DND-41 (cell line): ENCODE measurements around the gene ESYT3.
"Not testable (repeated sequence)": the region's sequence is repeated elsewhere in the genome, so short reads cannot be mapped to it uniquely, and the experiment has no call there.

Experiments used
- ATAC-seq: fragments of 200-7000 bp; cut with Tn5 transposase; 3 replicates; pipeline ENCODE4 v1.9.1; 2021; ENCODE audit warnings: low read depth; ENCODE audit not compliant: insufficient read depth
- DNase-seq: peaks from one replicate; pipeline ENCODE4 v3.0.0-alpha.2; 2020
- H2AFZ ChIP-seq: 2 replicates; pipeline ENCODE4 v1.6.0; 2012; ENCODE audit warnings: low read depth, low read length
- H3K27ac ChIP-seq: 2 replicates; pipeline ENCODE4 v1.5.1; 2012; ENCODE audit warnings: low read length, inconsistent platforms
- H3K27me3 ChIP-seq: fragments of 200-600 bp; sonication (generic); 2 replicates; pipeline ENCODE4 v1.6.0; 2012; ENCODE audit warnings: low read length, mild to moderate bottlenecking, inconsistent platforms; ENCODE audit not compliant: insufficient read depth, poor library complexity
- H3K36me3 ChIP-seq: 2 replicates; pipeline ENCODE4 v1.5.1; 2012; ENCODE audit warnings: low read length, inconsistent platforms; ENCODE audit not compliant: insufficient read depth
- H3K4me1 ChIP-seq: 2 replicates; pipeline ENCODE4 v1.5.1; 2012; ENCODE audit warnings: mild to moderate bottlenecking, low read length; ENCODE audit not compliant: insufficient read depth
- H3K4me2 ChIP-seq: 2 replicates; pipeline ENCODE4 v1.6.0; 2012; ENCODE audit warnings: mild to moderate bottlenecking, moderate library complexity, low read length, inconsistent platforms; ENCODE audit not compliant: insufficient read depth
- H3K4me3 ChIP-seq, 2 experiments: fragments of 200-600 bp in 1 of 2; shearing (Covaris generic) in 1 of 2; 2 replicates each; pipeline ENCODE4 v1.5.1; 2012 to 2016; ENCODE audit warnings: inconsistent platforms in 2 of 2, low read length in 2 of 2, mild to moderate bottlenecking in 2 of 2, low read depth in 1 of 2, moderate library complexity in 1 of 2
- H3K79me2 ChIP-seq: 2 replicates; pipeline ENCODE4 v1.6.0; 2012; ENCODE audit warnings: low read length, inconsistent platforms; ENCODE audit not compliant: insufficient read depth
- H3K9ac ChIP-seq: 2 replicates; pipeline ENCODE4 v1.6.0; 2012; ENCODE audit warnings: low read depth, mild to moderate bottlenecking, inconsistent platforms, low read length, moderate library complexity
- H3K9me3 ChIP-seq: 2 replicates; pipeline ENCODE4 v1.5.1; 2012; ENCODE audit warnings: low read length, moderate library complexity, mild to moderate bottlenecking, inconsistent platforms; ENCODE audit not compliant: insufficient read depth, severe bottlenecking
- H4K20me1 ChIP-seq: 2 replicates; pipeline ENCODE4 v1.6.0; 2012; ENCODE audit warnings: low read length; ENCODE audit not compliant: insufficient read depth
- CTCF ChIP-seq: IDR thresholded peaks from 2 replicates; pipeline ENCODE4 v1.5.1; 2012; ENCODE audit warnings: borderline replicate concordance, low read length, moderate library complexity, mild to moderate bottlenecking; ENCODE audit not compliant: poor library complexity, severe bottlenecking; ENCODE audit errors: extremely low read depth
- EZH2 ChIP-seq: IDR thresholded peaks from 3 replicates; pipeline ENCODE4 v1.6.1; 2012; ENCODE audit warnings: borderline replicate concordance, low read depth, mild to moderate bottlenecking, moderate library complexity, low read length, inconsistent platforms; ENCODE audit not compliant: severe bottlenecking

ESYT3 gene

DNA sequence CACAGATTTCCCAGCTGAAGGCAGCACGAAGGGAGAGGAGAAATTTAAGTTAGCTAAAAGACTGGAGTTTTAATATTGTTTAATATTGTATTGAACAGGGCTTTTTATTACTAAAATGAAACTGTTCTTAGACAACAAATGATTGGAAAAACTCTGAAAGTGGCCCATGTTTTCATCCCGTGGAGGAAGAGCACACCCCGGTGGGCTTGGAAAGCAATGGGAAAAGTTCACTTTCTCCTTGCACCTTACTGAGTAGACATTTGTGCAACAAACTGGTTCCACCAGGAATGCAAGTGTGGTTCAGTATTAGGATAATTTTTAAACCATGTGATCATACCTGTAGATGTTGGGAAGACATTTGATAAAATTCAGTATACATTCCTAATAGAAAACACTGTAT, 8.2 kb upstream of the ESYT3 start:
- DNase-seq (no peak), ATAC-seq (no peak)
- H3K27me3 ChIP-seq, result no peaks in the 10 kb centered on the region
- no peak overlapping the region for H2AFZ ChIP-seq
- no peaks in the 10 kb centered on the region for H4K20me1 ChIP-seq
- H3K4me3 ChIP-seq, result no peak overlapping the region
- H3K79me2 ChIP-seq, result no peaks in the 10 kb centered on the region
- no peak for TF ChIP-seq EZH2
- TF ChIP-seq CTCF, result peak; percentile 42
- H3K4me2 ChIP-seq, result no peak overlapping the region
- no peaks in the 10 kb centered on the region for H3K9me3 ChIP-seq
- H3K9ac ChIP-seq, result no peak overlapping the region
- H3K36me3 ChIP-seq, result no peaks in the 10 kb centered on the region
- H3K27ac ChIP-seq, result no peak overlapping the region
- H3K4me1 ChIP-seq, result no peaks in the 10 kb centered on the region

DNA sequence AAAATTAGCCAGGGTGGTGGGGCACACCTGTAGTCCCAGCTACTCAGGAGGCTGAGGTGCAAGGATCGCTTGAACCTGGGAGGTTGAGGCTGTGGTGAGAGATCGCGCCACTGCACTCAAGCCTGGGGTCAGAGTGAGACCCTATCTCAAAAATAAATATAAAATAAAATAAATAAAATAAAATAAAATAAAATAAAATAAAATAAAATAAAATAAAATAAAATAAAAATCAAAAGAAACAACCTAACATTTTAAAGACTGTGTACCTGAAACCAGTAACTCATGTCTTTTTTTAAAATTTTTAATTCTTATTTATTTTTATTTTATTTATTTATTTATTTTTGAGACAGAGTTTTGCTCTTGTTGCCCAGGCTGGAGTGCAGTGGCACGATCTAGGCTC, 7.7 kb upstream of the ESYT3 start:
- not testable (repeated sequence) for H3K27ac ChIP-seq, H4K20me1 ChIP-seq, DNase-seq, H3K36me3 ChIP-seq, ATAC-seq, H3K4me3 ChIP-seq, H3K79me2 ChIP-seq, H2AFZ ChIP-seq, H3K27me3 ChIP-seq, H3K4me2 ChIP-seq, H3K9ac ChIP-seq, H3K9me3 ChIP-seq, H3K4me1 ChIP-seq

GRCh38 chr3:138429665-138430064, 4.8 kb upstream of the ESYT3 start:
- ATAC-seq (no peak), DNase-seq (no peak)
- no peaks in the 10 kb centered on the region for H4K20me1 ChIP-seq
- no peaks in the 10 kb centered on the region for H3K36me3 ChIP-seq
- H3K4me1 ChIP-seq, result no peaks in the 10 kb centered on the region
- peaks cover 4% of the 10 kb centered on the region for H3K27me3 ChIP-seq
- H2AFZ ChIP-seq, result no peak overlapping the region
- no peak overlapping the region for H3K4me3 ChIP-seq
- H3K9me3 ChIP-seq, result no peaks in the 10 kb centered on the region
- no peaks in the 10 kb centered on the region for H3K79me2 ChIP-seq
- no peak overlapping the region for H3K4me2 ChIP-seq
- H3K9ac ChIP-seq, result no peak overlapping the region
- no peak overlapping the region for H3K27ac ChIP-seq
- TF ChIP-seq CTCF (no peak), EZH2 (no peak)

DNA sequence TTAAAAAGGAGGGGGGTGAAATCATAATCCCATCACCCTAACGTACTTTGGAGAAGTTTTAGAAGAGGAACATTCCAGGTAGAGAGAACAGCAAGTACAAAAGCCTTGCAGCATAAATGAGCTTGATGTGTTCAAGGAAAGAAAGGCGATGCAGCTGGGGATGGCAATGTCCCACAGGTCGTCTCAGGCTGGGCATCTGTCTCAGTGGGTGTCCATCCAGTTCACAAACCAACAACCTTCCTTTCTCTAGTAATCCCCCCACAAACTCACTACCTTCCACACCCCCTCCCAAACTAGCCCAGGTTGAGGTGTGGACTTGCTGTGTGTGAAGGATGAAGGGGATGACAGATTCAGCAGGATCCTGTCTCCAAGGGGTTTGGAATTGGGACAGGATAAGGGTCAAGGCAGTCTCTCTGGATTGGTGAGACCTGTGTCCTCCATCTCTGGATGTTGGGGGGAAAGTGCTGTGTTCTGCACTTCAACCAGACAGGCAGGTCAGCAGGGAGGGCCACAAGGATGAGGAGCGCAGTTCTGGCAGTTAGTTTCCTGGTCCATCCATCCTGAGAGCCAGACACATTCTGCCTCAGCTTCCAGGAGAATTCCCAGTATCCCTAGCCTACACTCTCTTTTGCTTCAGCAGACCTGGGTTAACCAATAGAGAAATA, 1.7 kb upstream of the ESYT3 start:
- Histone ChIP-seq H3K9ac (no peak overlapping the region), H3K9me3 (no peaks in the 10 kb centered on the region), H4K20me1 (no peaks in the 10 kb centered on the region), H3K27ac (no peak overlapping the region), H3K4me1 (no peaks in the 10 kb centered on the region), H3K4me2 (no peak overlapping the region), H2AFZ (no peak overlapping the region), H3K27me3 (peaks cover 4% of the 10 kb centered on the region), H3K79me2 (no peaks in the 10 kb centered on the region), H3K36me3 (no peaks in the 10 kb centered on the region), H3K4me3 (no peak overlapping the region)
- ATAC-seq (no peak), DNase-seq (no peak)
- no peak for TF ChIP-seq CTCF
- TF ChIP-seq EZH2, result no peak
